CD14-positive monocyte (primary cell): Measurements from ENCODE around the gene RAB3A. TPM values are rescaled to one million over a fixed set of nuclear protein-coding genes. Genes with fewer than 3 reads are reported as not detected.

Source experiments
- DNase-seq, 3 donors: peaks; one replicate each; pipeline ENCODE4 v3.0.0-alpha.2; 2011 to 2022
- H2AFZ ChIP-seq: 2 replicates; pipeline ENCODE4 v1.6.0; 2012; ENCODE audit warnings: mild to moderate bottlenecking, low read depth, low read length, inconsistent platforms; ENCODE audit not compliant: insufficient read depth, poor library complexity, severe bottlenecking
- H3K27ac ChIP-seq, 2 donors: 1 replicate in 1 of 2; 2 replicates in 1 of 2; pipeline ENCODE4 v1.5.1; 2012 to 2013; ENCODE audit warnings: low read length in 2 of 2, control low read depth in 1 of 2, inconsistent platforms in 1 of 2, low read depth in 1 of 2, mild to moderate bottlenecking in 1 of 2
- H3K27me3 ChIP-seq, 2 donors: one replicate each; pipeline versions ENCODE4 v1.6.0 to v1.6.1; 2011 to 2013; ENCODE audit warnings: low read length in 2 of 2; ENCODE audit not compliant: control insufficient read depth in 2 of 2, insufficient read depth in 2 of 2
- H3K36me3 ChIP-seq, 2 donors: replicated peaks in 1 of 2; 1 replicate in 1 of 2; 2 replicates in 1 of 2; pipeline versions ENCODE4 v1.5.1 to v1.6.1; 2012 to 2013; ENCODE audit warnings: low read length in 2 of 2, control low read depth in 1 of 2, inconsistent platforms in 1 of 2, mild to moderate bottlenecking in 1 of 2; ENCODE audit not compliant: insufficient read depth in 2 of 2, control insufficient read depth in 1 of 2
- H3K4me1 ChIP-seq, 2 donors: 1 replicate in 1 of 2; 2 replicates in 1 of 2; pipeline versions ENCODE4 v1.5.1 to v1.6.1; 2012 to 2013; ENCODE audit warnings: low read length in 2 of 2, control low read depth in 1 of 2, inconsistent platforms in 1 of 2, mild to moderate bottlenecking in 1 of 2, moderate library complexity in 1 of 2; ENCODE audit not compliant: insufficient read depth in 2 of 2, control insufficient read depth in 1 of 2
- H3K4me2 ChIP-seq: replicated peaks from 2 replicates; pipeline ENCODE3; 2012; ENCODE audit warnings: low read length, moderate library complexity, mild to moderate bottlenecking; ENCODE audit not compliant: poor library complexity, severe bottlenecking; ENCODE audit errors: extremely low read depth
- H3K4me3 ChIP-seq, 3 experiments: fragments of 200-600 bp in 1 of 3; sonication (generic) in 1 of 3; replicated peaks in 1 of 3; 1 replicate in 2 of 3; 2 replicates in 1 of 3; pipeline ENCODE4 v1.5.1; 2011 to 2013; ENCODE audit warnings: low read length in 3 of 3, mild to moderate bottlenecking in 3 of 3, control low read depth in 2 of 3, low read depth in 2 of 3, inconsistent platforms in 1 of 3, moderate library complexity in 1 of 3
- H3K79me2 ChIP-seq: 2 replicates; pipeline ENCODE4 v1.6.0; 2012; ENCODE audit warnings: mild to moderate bottlenecking, control low read depth, inconsistent platforms, low read length, moderate library complexity; ENCODE audit not compliant: insufficient read depth
- H3K9ac ChIP-seq: 2 replicates; pipeline ENCODE4 v1.6.0; 2017; ENCODE audit warnings: low read length, mild to moderate bottlenecking; ENCODE audit not compliant: insufficient read depth, poor library complexity, severe bottlenecking
- H3K9me3 ChIP-seq, 2 donors: replicated peaks in 1 of 2; 1 replicate in 1 of 2; 2 replicates in 1 of 2; pipeline versions ENCODE4 v1.5.1 to v1.6.1; 2012 to 2013; ENCODE audit warnings: low read length in 2 of 2, control low read depth in 1 of 2; ENCODE audit not compliant: control insufficient read depth in 1 of 2, insufficient read depth in 1 of 2
- H4K20me1 ChIP-seq: 2 replicates; pipeline ENCODE4 v1.6.0; 2012; ENCODE audit warnings: mild to moderate bottlenecking, low read length, control low read depth, moderate library complexity; ENCODE audit not compliant: insufficient read depth
- H3K27ac Mint-ChIP-seq, 7 donors: one replicate each; pipeline ENCODE4 v1.8.0; 2020; ENCODE audit warnings: mild to moderate bottlenecking in 7 of 7, mixed read lengths in 7 of 7, moderate library complexity in 6 of 7, inconsistent platforms in 2 of 7
- H3K27me3 Mint-ChIP-seq, 3 donors: one replicate each; pipeline ENCODE4 v1.8.0; 2021 to 2022; ENCODE audit warnings: low read depth in 3 of 3, mild to moderate bottlenecking in 3 of 3, mixed read lengths in 3 of 3, moderate library complexity in 3 of 3, inconsistent platforms in 1 of 3
- H3K36me3 Mint-ChIP-seq, 2 donors: one replicate each; pipeline ENCODE4 v1.8.0; 2020; ENCODE audit warnings: mixed read lengths in 2 of 2, inconsistent platforms in 1 of 2, mild to moderate bottlenecking in 1 of 2
- H3K4me1 Mint-ChIP-seq: one replicate; pipeline ENCODE4 v1.8.0; 2020; ENCODE audit warnings: mild to moderate bottlenecking, mixed read lengths
- H3K4me3 Mint-ChIP-seq, 2 donors: one replicate each; pipeline ENCODE4 v1.8.0; 2020; ENCODE audit warnings: mild to moderate bottlenecking in 2 of 2, mixed read lengths in 2 of 2, moderate library complexity in 1 of 2
- H3K9me3 Mint-ChIP-seq, 7 donors: one replicate each; pipeline ENCODE4 v1.8.0; 2020 to 2022; ENCODE audit warnings: mixed read lengths in 7 of 7, mild to moderate bottlenecking in 6 of 7, moderate library complexity in 6 of 7, inconsistent platforms in 2 of 7
- WGBS: methylation state at CpG from one replicate; pipeline ENCODE4 v1.1.5; 2013; ENCODE audit warnings: missing lambda C conversion rate; ENCODE audit not compliant: insufficient coverage; 5-methylcytosine and 5-hydroxymethylcytosine counted together
- intact Hi-C, 2 donors: fragments of 100-400 bp; cut with micrococcal nuclease; formaldehyde crosslinking; loops; one replicate each; pipeline versions ENCODE4 v1.15.0 to v1.15.1; 2023
- polyA plus RNA-seq, 3 donors: library from polyadenylated mRNA; depleted of rRNA in 1 of 3; unstranded in 2 of 3; stranded (reverse) in 1 of 3; fragments of 300-500 nt in 2 of 3; fragments of >200 nt in 1 of 3; fragmentation: Illumina TruSeq in 2 of 3; gene quantifications; 1 replicate in 2 of 3; 2 replicates in 1 of 3; pipeline ENCODE4 v1.2.3, GENCODE V29; 2012 to 2021
- TF ChIP-seq, protein P1 (sequence below): fragments of 200-600 bp; IDR thresholded peaks from one replicate; pipeline ENCODE4 v1.8.0; 2022; ENCODE audit warnings: antibody characterized with exemption, mild to moderate bottlenecking

Gene RAB3A
- polyA plus RNA-seq, 3 donors: 0.55 to 8.7 (median 0.56) TPM

DNA sequence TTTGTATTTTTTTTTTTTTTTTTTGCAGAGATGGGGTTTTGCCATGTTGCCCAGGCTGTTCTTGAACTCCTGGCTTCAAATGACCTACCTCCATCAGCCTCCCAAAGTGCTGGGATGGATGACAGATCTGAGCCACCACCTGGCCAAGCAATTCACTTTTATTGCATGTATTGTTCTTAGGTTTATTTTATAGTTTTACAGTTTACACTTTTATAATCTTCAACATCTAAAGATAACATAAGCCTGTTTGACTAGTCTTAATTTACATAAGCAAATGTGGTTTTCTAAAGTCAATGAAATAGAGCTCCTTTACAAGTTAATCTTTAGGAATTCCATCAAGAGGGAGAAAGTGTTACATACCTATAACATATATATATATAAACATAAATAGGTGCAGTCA, 20.3 kb downstream of the RAB3A start:
- intact Hi-C loops: no loop called here
- H3K27ac Mint-ChIP-seq: no peak overlapping the region
- H3K4me3 Mint-ChIP-seq: no peak overlapping the region

DNA sequence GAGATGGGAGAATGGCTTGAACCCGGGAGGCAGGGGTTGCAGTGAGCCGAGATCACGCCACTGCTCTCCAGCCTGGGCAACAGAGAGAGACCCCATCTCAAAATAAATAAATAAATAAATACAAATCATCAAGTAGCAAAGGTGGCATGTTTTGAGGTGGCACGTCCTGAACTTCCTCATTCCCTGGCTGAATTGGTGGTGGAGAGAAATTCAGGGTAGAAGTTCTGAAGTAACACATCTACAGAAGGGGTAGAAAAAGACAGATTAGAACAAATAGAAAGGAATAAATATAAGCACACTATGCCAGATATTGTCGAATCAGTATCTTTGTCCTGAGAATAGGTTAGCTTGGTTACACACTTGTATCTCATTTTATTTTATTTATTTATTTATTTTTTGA, 23.9 kb downstream of the RAB3A start:
- WGBS: no CpG with 5 or more reads among the region's 5 CpGs
- Histone ChIP-seq H3K9ac (no peak overlapping the region), H3K4me2 (peak overlapping the region; percentile 43), H3K4me3 (peak overlapping the region in 1 of 3 experiments; percentile 54), H3K27ac (peak overlapping the region in 1 of 2 donors; percentile 83), H4K20me1 (peaks cover 70% of the 10 kb centered on the region), H2AFZ (no peak overlapping the region), H3K36me3 (peaks cover 39 to 57% of the 10 kb centered on the region in 2 donors), H3K79me2 (peaks cover 45% of the 10 kb centered on the region), H3K4me1 (peaks cover 72 to 74% of the 10 kb centered on the region in 2 donors), H3K9me3 (no peaks in the 10 kb centered on the region), H3K27me3 (no peaks in the 10 kb centered on the region)
- DNase-seq: peak in 2 of 3 donors; percentile 50 to 52
- peaks cover 57% of the 10 kb centered on the region for H3K4me1 Mint-ChIP-seq
- TF ChIP-seq, protein P1, sequence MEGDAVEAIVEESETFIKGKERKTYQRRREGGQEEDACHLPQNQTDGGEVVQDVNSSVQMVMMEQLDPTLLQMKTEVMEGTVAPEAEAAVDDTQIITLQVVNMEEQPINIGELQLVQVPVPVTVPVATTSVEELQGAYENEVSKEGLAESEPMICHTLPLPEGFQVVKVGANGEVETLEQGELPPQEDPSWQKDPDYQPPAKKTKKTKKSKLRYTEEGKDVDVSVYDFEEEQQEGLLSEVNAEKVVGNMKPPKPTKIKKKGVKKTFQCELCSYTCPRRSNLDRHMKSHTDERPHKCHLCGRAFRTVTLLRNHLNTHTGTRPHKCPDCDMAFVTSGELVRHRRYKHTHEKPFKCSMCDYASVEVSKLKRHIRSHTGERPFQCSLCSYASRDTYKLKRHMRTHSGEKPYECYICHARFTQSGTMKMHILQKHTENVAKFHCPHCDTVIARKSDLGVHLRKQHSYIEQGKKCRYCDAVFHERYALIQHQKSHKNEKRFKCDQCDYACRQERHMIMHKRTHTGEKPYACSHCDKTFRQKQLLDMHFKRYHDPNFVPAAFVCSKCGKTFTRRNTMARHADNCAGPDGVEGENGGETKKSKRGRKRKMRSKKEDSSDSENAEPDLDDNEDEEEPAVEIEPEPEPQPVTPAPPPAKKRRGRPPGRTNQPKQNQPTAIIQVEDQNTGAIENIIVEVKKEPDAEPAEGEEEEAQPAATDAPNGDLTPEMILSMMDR: no peak
- peak overlapping the region; percentile 84 to 100 (median 93) for H3K27ac Mint-ChIP-seq
- intact Hi-C loops: no loop called here
- peaks cover 41 to 52% of the 10 kb centered on the region in 2 donors for H3K36me3 Mint-ChIP-seq
- H3K9me3 Mint-ChIP-seq: peaks cover 0 to 2% (median 0%) of the 10 kb centered on the region in 7 donors
- H3K4me3 Mint-ChIP-seq: peak overlapping the region in 1 of 2 donors; percentile 73
- H3K27me3 Mint-ChIP-seq: no peaks in the 10 kb centered on the region

More for the DNA sequence above, 20.3 kb downstream of the RAB3A start:
- TF ChIP-seq, protein P1: no peak
- no peak for DNase-seq
- peaks cover 29% of the 10 kb centered on the region for H3K4me1 Mint-ChIP-seq
- Histone ChIP-seq H3K27me3 (no peaks in the 10 kb centered on the region), H3K4me2 (no peak overlapping the region), H3K27ac (no peak overlapping the region), H3K9ac (no peak overlapping the region), H4K20me1 (peaks cover 44% of the 10 kb centered on the region), H3K4me3 (no peak overlapping the region), H3K4me1 (peaks cover 38 to 40% of the 10 kb centered on the region in 2 donors), H3K9me3 (no peaks in the 10 kb centered on the region), H3K36me3 (peaks cover 9 to 51% of the 10 kb centered on the region in 2 donors), H2AFZ (no peak overlapping the region), H3K79me2 (peaks cover 9% of the 10 kb centered on the region)
- H3K27me3 Mint-ChIP-seq: no peaks in the 10 kb centered on the region
- peaks cover 35 to 41% of the 10 kb centered on the region in 2 donors for H3K36me3 Mint-ChIP-seq
- no peaks in the 10 kb centered on the region for H3K9me3 Mint-ChIP-seq
